IMR-90 (cell line): Measurements from ENCODE around the gene ARHGAP24. TPM values are rescaled to one million over a fixed set of nuclear protein-coding genes. Genes with fewer than 3 reads are reported as not detected.

Source experiments
- ATAC-seq: fragments of 200-7000 bp; cut with Tn5 transposase; 2 replicates; pipeline ENCODE4 v1.9.1; 2020; ENCODE audit warnings: low read depth, mild to moderate bottlenecking, moderate library complexity
- BruUV-seq: library from RNA; stranded (reverse); fragments of 400-500 nt; replicated peaks from 2 replicates; lab custom pipeline; 2021; lab: Mats Ljungman, UMichigan
- CTCF ChIA-PET: fragments of 300-600 bp; formaldehyde crosslinking; extraction: SDS; loops from one replicate; lab custom pipeline; 2021; ENCODE audit warnings: antibody characterized with exemption; lab: Yijun Ruan, JAX
- POLR2A ChIA-PET: fragments of 300-600 bp; sonication (Branson Sonifier 250); formaldehyde crosslinking; loops from one replicate; lab custom pipeline; 2022; ENCODE audit warnings: antibody characterized with exemption; ENCODE audit not compliant: unreplicated experiment; lab: Charles Lee
- DNase-seq: peaks from one replicate; pipeline ENCODE4 v3.0.0; 2013
- H2AFZ ChIP-seq: replicated peaks from 2 replicates; pipeline ENCODE3; 2013; ENCODE audit warnings: low read length, mild to moderate bottlenecking; ENCODE audit not compliant: poor library complexity
- H2AK5ac ChIP-seq: 2 replicates; pipeline ENCODE4 v1.6.1; 2013; ENCODE audit warnings: low read depth, low read length, inconsistent platforms
- H2AK9ac ChIP-seq: replicated peaks from 2 replicates; pipeline ENCODE3; 2013; ENCODE audit warnings: mild to moderate bottlenecking, low read depth, low read length, moderate library complexity; ENCODE audit not compliant: poor library complexity
- H2BK120ac ChIP-seq: 2 replicates; pipeline ENCODE4 v1.6.1; 2013; ENCODE audit warnings: low read depth, low read length, inconsistent platforms
- H2BK15ac ChIP-seq: 3 replicates; pipeline ENCODE4 v1.6.1; 2013; ENCODE audit warnings: low read depth, low read length, inconsistent platforms
- H2BK20ac ChIP-seq: 2 replicates; pipeline ENCODE4 v1.6.1; 2013; ENCODE audit warnings: low read depth, mild to moderate bottlenecking, inconsistent platforms, low read length, moderate library complexity
- H2BK5ac ChIP-seq: 2 replicates; pipeline ENCODE4 v1.6.1; 2013; ENCODE audit warnings: mild to moderate bottlenecking, low read depth, low read length, inconsistent platforms; ENCODE audit not compliant: poor library complexity, severe bottlenecking
- H3K14ac ChIP-seq: replicated peaks from 2 replicates; pipeline ENCODE4 v1.6.1; 2013; ENCODE audit warnings: low read depth, low read length, inconsistent platforms
- H3K18ac ChIP-seq: 2 replicates; pipeline ENCODE4 v1.6.1; 2013; ENCODE audit warnings: low read depth, low read length, control low read depth
- H3K23ac ChIP-seq: 2 replicates; pipeline ENCODE4 v1.6.1; 2013; ENCODE audit warnings: low read depth, low read length, inconsistent platforms
- H3K27ac ChIP-seq: 2 replicates; pipeline ENCODE4 v1.5.1; 2013; ENCODE audit warnings: mild to moderate bottlenecking, control low read depth, low read length; ENCODE audit not compliant: insufficient read depth
- H3K27me3 ChIP-seq: 2 replicates; pipeline ENCODE4 v1.6.1; 2013; ENCODE audit warnings: low read length; ENCODE audit not compliant: control insufficient read depth, insufficient read depth
- H3K36me3 ChIP-seq: 2 replicates; pipeline ENCODE4 v1.6.1; 2013; ENCODE audit warnings: low read length, mixed read lengths; ENCODE audit not compliant: control insufficient read depth, insufficient read depth
- H3K4ac ChIP-seq: 2 replicates; pipeline ENCODE4 v1.6.1; 2013; ENCODE audit warnings: low read depth, low read length, inconsistent platforms
- H3K4me1 ChIP-seq: 2 replicates; pipeline ENCODE4 v1.6.1; 2013; ENCODE audit warnings: low read length, mixed read lengths; ENCODE audit not compliant: control insufficient read depth, insufficient read depth
- H3K4me2 ChIP-seq: 2 replicates; pipeline ENCODE4 v1.6.1; 2013; ENCODE audit warnings: low read depth, mild to moderate bottlenecking, control low read depth, low read length, moderate library complexity
- H3K4me3 ChIP-seq: 2 replicates; pipeline ENCODE4 v1.5.1; 2013; ENCODE audit warnings: low read depth, mild to moderate bottlenecking, control low read depth, low read length, moderate library complexity; ENCODE audit not compliant: insufficient read depth
- H3K56ac ChIP-seq: 2 replicates; pipeline ENCODE4 v1.6.1; 2013; ENCODE audit warnings: low read length, inconsistent platforms; ENCODE audit not compliant: insufficient read depth; ENCODE audit errors: extremely low read depth
- H3K79me1 ChIP-seq, 2 experiments: 2 replicates each; pipeline ENCODE4 v1.6.1; 2013; ENCODE audit warnings: low read length in 2 of 2, inconsistent platforms in 1 of 2, low read depth in 1 of 2
- H3K9ac ChIP-seq: 2 replicates; pipeline ENCODE4 v1.6.1; 2013; ENCODE audit warnings: low read depth, low read length, control low read depth
- H3K9me1 ChIP-seq: 2 replicates; pipeline ENCODE4 v1.6.1; 2013; ENCODE audit warnings: low read length, inconsistent platforms; ENCODE audit not compliant: insufficient read depth
- H3K9me3 ChIP-seq: 2 replicates; pipeline ENCODE4 v1.6.1; 2013; ENCODE audit warnings: low read length; ENCODE audit not compliant: control insufficient read depth, insufficient read depth
- H4K20me1 ChIP-seq: 2 replicates; pipeline ENCODE4 v1.6.1; 2013; ENCODE audit warnings: low read length, inconsistent platforms; ENCODE audit not compliant: insufficient read depth
- H4K5ac ChIP-seq: 2 replicates; pipeline ENCODE4 v1.6.1; 2013; ENCODE audit warnings: mild to moderate bottlenecking, low read depth, low read length, control low read depth
- H4K8ac ChIP-seq, 2 experiments: 2 replicates each; pipeline ENCODE4 v1.6.1; 2013; ENCODE audit warnings: low read depth in 2 of 2, low read length in 2 of 2, control low read depth in 1 of 2, inconsistent platforms in 1 of 2
- H4K91ac ChIP-seq: 2 replicates; pipeline ENCODE4 v1.6.1; 2013; ENCODE audit warnings: low read depth, low read length, inconsistent platforms; ENCODE audit not compliant: insufficient read depth
- BHLHE40 ChIP-seq: fragments of 150-350 bp; IDR thresholded peaks from 2 replicates; pipeline ENCODE4 v1.6.1; 2016; ENCODE audit warnings: mild to moderate bottlenecking, low read depth, low read length
- CHD1 ChIP-seq: IDR thresholded peaks from 2 replicates; pipeline ENCODE4 v1.6.1; 2012; ENCODE audit warnings: low read depth, low read length, improper control_type of control experiment
- FOS ChIP-seq: fragments of 150-350 bp; IDR thresholded peaks from 2 replicates; pipeline ENCODE4 v1.6.1; 2016; ENCODE audit warnings: low read depth, low read length
- MAFK ChIP-seq: IDR thresholded peaks from 2 replicates; pipeline ENCODE4 v1.6.1; 2012; ENCODE audit warnings: low read depth, low read length, improper control_type of control experiment
- MAZ ChIP-seq: IDR thresholded peaks from 2 replicates; pipeline ENCODE4 v1.6.1; 2012; ENCODE audit warnings: low read depth, mild to moderate bottlenecking, low read length, improper control_type of control experiment, moderate library complexity, borderline replicate concordance
- MXI1 ChIP-seq: IDR thresholded peaks from 2 replicates; pipeline ENCODE4 v1.6.1; 2012; ENCODE audit warnings: low read depth, mild to moderate bottlenecking, low read length, moderate library complexity, borderline replicate concordance
- RAD21 ChIP-seq: IDR thresholded peaks from 2 replicates; pipeline ENCODE4 v1.6.1; 2012; ENCODE audit warnings: low read length, improper control_type of control experiment
- RCOR1 ChIP-seq: IDR thresholded peaks from 2 replicates; pipeline ENCODE4 v1.6.1; 2012; ENCODE audit warnings: mild to moderate bottlenecking, low read length, improper control_type of control experiment; ENCODE audit not compliant: insufficient replicate concordance
- RFX5 ChIP-seq: IDR thresholded peaks from 2 replicates; pipeline ENCODE4 v1.8.0; 2012; ENCODE audit warnings: low read depth, mild to moderate bottlenecking, low read length, moderate library complexity
- SMC3 ChIP-seq: fragments of 150-350 bp; IDR thresholded peaks from 2 replicates; pipeline ENCODE4 v1.6.1; 2016; ENCODE audit warnings: low read depth, mild to moderate bottlenecking, antibody characterized with exemption, low read length, moderate library complexity
- WGBS, 2 experiments: methylation state at CpG; one replicate each; pipeline versions ENCODE4 v1.1.5 to v1.1.7; 2013; ENCODE audit warnings: missing lambda C conversion rate in 2 of 2; ENCODE audit not compliant: insufficient read length in 1 of 2; ENCODE audit errors: extremely low coverage in 2 of 2; 5-methylcytosine and 5-hydroxymethylcytosine counted together
- dilution Hi-C: fragments of 300-500 bp; cut with HindIII; formaldehyde crosslinking; loops from one replicate; pipeline ENCODE4 v1.14.3; 2018; ENCODE audit warnings: low sequenced_read_pairs; ENCODE audit not compliant: unreplicated experiment
- in situ Hi-C: fragments of 300-500 bp; cut with MboI; formaldehyde crosslinking; loops from 3 replicates; pipeline ENCODE4 v1.14.3; 2019; ENCODE audit warnings: low sequenced_read_pairs, inconsistent platforms, mixed read lengths
- intact Hi-C: fragments of 100-400 bp; cut with micrococcal nuclease; formaldehyde crosslinking; loops from 2 replicates; pipeline ENCODE4 v1.10.0; 2022
- polyA plus RNA-seq, 3 experiments: library from polyadenylated mRNA; depleted of rRNA; stranded (reverse); fragments of >200 nt; gene quantifications; 2 replicates each; pipeline ENCODE4 v1.2.3, GENCODE V29; 2012; ENCODE audit warnings: low replicate concordance in 1 of 3
- total RNA-seq: library from RNA; depleted of rRNA; stranded (reverse); fragments of >200 nt; gene quantifications from 2 replicates; pipeline ENCODE4 v1.2.3, GENCODE V29; 2012
- TF ChIP-seq, protein P1 (sequence below): fragments of 150-350 bp; IDR thresholded peaks from 2 replicates; pipeline ENCODE4 v1.6.1; 2017; ENCODE audit warnings: mild to moderate bottlenecking, antibody characterized with exemption, low read length, low read depth
- TF ChIP-seq, protein P2 (sequence below): conservative IDR thresholded peaks from 2 replicates; pipeline ENCODE4 v1.5.1; 2012; ENCODE audit warnings: mild to moderate bottlenecking, low read depth, low read length, improper control_type of control experiment
- TF ChIP-seq, protein P3 (sequence below): fragments of 150-350 bp; IDR thresholded peaks from 2 replicates; pipeline ENCODE4 v1.6.1; 2016; ENCODE audit warnings: low read depth, mild to moderate bottlenecking, low read length, moderate library complexity, borderline replicate concordance

The ARHGAP24 gene
- total and polyA plus RNA-seq, 2 of the 4 experiments (the other 2 are of a cell fraction): 11.9 to 24.0 TPM

DNA sequence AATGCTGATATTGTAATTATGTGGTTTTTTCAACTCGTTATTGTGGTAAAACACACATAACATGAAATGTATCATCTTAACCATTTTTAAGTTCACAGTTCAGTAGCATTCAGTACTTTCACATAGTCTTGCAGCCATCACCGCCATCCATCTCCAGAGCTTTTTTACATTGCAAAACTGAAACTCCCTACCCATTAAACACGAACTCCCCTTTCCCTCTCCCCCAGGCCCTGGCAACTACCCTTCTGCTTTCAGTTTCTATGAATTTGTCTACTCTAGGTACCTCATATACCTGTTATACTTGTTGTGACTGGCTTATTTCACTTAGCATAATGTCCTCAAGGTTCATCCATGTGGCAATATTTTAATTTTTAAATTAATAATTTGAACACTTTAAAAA lies 504.3 kb downstream of the ARHGAP24 start:
- CTCF ChIA-PET: no interaction called here
- in situ Hi-C loops: no loop called here
- dilution Hi-C loops: no loop called here
- H3K27ac ChIP-seq: no peak overlapping the region
- no peak overlapping the region for H3K18ac ChIP-seq
- no peak for TF ChIP-seq RCOR1
- no peak for TF ChIP-seq FOS
- TF ChIP-seq SMC3: no peak
- no peak for TF ChIP-seq BHLHE40
- TF ChIP-seq, protein P1, sequence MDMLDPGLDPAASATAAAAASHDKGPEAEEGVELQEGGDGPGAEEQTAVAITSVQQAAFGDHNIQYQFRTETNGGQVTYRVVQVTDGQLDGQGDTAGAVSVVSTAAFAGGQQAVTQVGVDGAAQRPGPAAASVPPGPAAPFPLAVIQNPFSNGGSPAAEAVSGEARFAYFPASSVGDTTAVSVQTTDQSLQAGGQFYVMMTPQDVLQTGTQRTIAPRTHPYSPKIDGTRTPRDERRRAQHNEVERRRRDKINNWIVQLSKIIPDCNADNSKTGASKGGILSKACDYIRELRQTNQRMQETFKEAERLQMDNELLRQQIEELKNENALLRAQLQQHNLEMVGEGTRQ: no peak
- TF ChIP-seq CHD1: no peak
- no peak for TF ChIP-seq MAZ
- TF ChIP-seq RFX5: no peak
- TF ChIP-seq, protein P2, sequence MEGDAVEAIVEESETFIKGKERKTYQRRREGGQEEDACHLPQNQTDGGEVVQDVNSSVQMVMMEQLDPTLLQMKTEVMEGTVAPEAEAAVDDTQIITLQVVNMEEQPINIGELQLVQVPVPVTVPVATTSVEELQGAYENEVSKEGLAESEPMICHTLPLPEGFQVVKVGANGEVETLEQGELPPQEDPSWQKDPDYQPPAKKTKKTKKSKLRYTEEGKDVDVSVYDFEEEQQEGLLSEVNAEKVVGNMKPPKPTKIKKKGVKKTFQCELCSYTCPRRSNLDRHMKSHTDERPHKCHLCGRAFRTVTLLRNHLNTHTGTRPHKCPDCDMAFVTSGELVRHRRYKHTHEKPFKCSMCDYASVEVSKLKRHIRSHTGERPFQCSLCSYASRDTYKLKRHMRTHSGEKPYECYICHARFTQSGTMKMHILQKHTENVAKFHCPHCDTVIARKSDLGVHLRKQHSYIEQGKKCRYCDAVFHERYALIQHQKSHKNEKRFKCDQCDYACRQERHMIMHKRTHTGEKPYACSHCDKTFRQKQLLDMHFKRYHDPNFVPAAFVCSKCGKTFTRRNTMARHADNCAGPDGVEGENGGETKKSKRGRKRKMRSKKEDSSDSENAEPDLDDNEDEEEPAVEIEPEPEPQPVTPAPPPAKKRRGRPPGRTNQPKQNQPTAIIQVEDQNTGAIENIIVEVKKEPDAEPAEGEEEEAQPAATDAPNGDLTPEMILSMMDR: no peak
- no peak for TF ChIP-seq MXI1
- no peak for TF ChIP-seq RAD21
- TF ChIP-seq, protein P3, sequence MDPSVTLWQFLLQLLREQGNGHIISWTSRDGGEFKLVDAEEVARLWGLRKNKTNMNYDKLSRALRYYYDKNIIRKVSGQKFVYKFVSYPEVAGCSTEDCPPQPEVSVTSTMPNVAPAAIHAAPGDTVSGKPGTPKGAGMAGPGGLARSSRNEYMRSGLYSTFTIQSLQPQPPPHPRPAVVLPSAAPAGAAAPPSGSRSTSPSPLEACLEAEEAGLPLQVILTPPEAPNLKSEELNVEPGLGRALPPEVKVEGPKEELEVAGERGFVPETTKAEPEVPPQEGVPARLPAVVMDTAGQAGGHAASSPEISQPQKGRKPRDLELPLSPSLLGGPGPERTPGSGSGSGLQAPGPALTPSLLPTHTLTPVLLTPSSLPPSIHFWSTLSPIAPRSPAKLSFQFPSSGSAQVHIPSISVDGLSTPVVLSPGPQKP: no peak
- TF ChIP-seq MAFK: no peak
- H3K4ac ChIP-seq: no peak overlapping the region
- H3K9me3 ChIP-seq: no peaks in the 10 kb centered on the region
- H2BK120ac ChIP-seq: no peak overlapping the region
- no peak overlapping the region for H2BK5ac ChIP-seq
- H3K14ac ChIP-seq: no peak overlapping the region
- H2BK20ac ChIP-seq: no peak overlapping the region
- no peak overlapping the region for H3K4me3 ChIP-seq
- 100% methylated on average over 1 of the region's 3 CpGs; no CpG with 5 or more reads in 1 of the 2 experiments for WGBS, 2 experiments
- no TSS peak for BruUV-seq
- H3K27me3 ChIP-seq: no peaks in the 10 kb centered on the region
- intact Hi-C loops: no loop called here
- no peak overlapping the region for H2AFZ ChIP-seq
- H2AK9ac ChIP-seq: no peak overlapping the region
- no peak overlapping the region for H4K5ac ChIP-seq
- no peak overlapping the region for H3K56ac ChIP-seq
- H3K36me3 ChIP-seq: no peaks in the 10 kb centered on the region; the same call in 1 of the 2 replicates
- H4K20me1 ChIP-seq: no peaks in the 10 kb centered on the region
- no peak for ATAC-seq
- no peak overlapping the region for H3K9ac ChIP-seq
- H4K8ac ChIP-seq: no peak overlapping the region
- no peak for DNase-seq
- no peak overlapping the region for H4K91ac ChIP-seq
- no peak overlapping the region for H3K23ac ChIP-seq
- POLR2A ChIA-PET: no interaction called here
- H3K79me1 ChIP-seq: no peaks in the 10 kb centered on the region
- no peak overlapping the region for H3K4me2 ChIP-seq
- H3K4me1 ChIP-seq: no peaks in the 10 kb centered on the region
- H2BK15ac ChIP-seq: no peak overlapping the region
- no peaks in the 10 kb centered on the region for H3K9me1 ChIP-seq
- H2AK5ac ChIP-seq: no peak overlapping the region
